OCI-LY7 (cell line): ENCODE results near the gene ANGPT4.

Experiments
- CTCF ChIP-seq: fragments of 200-600 bp; sonication (generic); conservative IDR thresholded peaks from 2 replicates; pipeline ENCODE4 v1.5.1; 2014; ENCODE audit warnings: mild to moderate bottlenecking, antibody characterized with exemption, low read length, moderate library complexity, mixed read lengths
- EZH2phosphoT487 ChIP-seq: fragments of 200-600 bp; sonication (generic); IDR thresholded peaks from 2 replicates; pipeline ENCODE4 v1.6.1; 2018; ENCODE audit warnings: low read depth, borderline replicate concordance, mild to moderate bottlenecking, mixed run types, antibody characterized with exemption, low read length, moderate library complexity, mixed read lengths

GRCh38 chr20:959996-960615 is 44.0 kb upstream of the ANGPT4 start:
- TF ChIP-seq CTCF (no peak), EZH2phosphoT487 (no peak)
